NAMALWA (cell line): ENCODE measurements around the gene SEH1L.
A peak's percentile ranks its signal among the peaks of the same experiment; 100 is the strongest.
"Not testable (repeated sequence)": the region's sequence is repeated elsewhere in the genome, so short reads cannot be mapped to it uniquely, and the experiment has no call there.

ENCODE experiments used
- DNase-seq: peaks from one replicate; pipeline ENCODE4 v3.0.0-alpha.2; 2015; ENCODE audit warnings: low spot score

The SEH1L gene

DNA sequence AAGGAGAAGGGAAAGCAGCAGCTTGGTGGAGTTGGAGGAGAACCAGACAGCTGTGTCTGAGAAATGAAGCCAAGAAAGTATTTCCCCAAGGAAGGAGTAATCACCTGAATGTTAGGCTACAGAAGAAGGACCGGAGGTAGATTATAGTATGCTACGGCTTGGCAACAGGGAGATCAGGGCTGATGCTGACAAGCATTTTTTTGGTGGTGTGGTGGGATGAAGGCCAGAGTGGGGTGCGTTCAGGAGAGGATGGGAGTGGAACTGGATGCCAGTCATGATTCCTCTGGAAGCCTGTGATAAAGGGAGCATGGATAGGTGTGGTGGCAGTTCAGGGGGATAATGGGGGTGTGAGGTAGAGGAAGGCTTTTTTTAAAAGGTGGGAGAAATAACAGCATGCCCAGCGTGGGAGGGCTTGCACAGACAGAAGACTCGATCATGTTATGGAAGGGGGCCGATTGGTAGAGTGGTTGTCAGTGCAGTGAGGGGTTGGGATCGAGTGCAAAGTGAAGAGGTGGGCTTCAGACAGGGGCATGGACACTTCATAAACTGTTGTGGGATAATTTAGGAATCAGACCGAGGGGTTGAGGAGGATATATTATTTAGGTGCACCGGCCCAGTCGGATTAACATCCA is 49.0 kb downstream of the SEH1L start:
- no peak for DNase-seq

DNA sequence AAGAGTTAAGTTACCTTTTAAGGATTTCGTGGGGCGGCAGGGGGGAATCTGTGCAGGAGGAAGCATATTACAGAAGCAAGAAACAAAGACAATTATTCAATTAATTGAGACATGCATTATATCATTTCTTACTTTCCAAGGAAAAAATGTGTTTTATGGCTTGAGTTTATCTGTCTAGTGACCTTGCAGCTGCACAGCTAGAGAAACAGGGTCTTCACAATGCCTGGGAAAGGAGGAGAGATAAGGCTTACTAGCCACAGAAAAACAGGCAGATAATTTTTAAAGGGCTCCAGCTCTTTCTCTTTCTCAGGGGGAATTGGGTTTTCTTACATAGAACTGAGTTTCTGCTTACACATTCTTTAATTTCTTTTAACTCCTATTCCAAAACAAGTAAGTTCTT is 49.5 kb downstream of the SEH1L start:
- not testable (repeated sequence) for DNase-seq

- no peak for DNase-seq
Observed at GRCh38 chr18:12998332-12999060, 50.7 kb downstream of the SEH1L start.

DNA sequence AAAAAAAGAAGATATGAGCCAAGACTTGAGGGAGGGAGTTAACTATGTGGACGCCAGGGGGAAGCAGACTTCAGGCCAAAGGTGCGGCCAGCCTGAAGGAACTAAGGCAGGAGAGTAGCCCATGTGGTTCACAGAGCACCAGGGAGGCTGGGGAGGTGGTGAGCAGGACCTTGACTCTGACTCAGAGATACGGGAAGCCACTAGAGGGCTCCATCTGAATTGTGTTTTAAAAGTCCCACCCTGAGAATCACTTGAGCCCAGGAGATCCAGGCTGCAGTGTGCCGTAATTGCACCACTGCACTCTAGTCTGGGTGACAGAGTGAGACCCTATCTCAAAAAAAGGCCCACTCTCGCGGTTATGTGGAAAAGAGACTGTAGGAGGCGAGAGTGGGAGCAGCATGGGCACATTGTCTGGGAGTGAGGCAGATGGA is 55.7 kb downstream of the SEH1L start:
- peak; percentile 73 for DNase-seq

DNA sequence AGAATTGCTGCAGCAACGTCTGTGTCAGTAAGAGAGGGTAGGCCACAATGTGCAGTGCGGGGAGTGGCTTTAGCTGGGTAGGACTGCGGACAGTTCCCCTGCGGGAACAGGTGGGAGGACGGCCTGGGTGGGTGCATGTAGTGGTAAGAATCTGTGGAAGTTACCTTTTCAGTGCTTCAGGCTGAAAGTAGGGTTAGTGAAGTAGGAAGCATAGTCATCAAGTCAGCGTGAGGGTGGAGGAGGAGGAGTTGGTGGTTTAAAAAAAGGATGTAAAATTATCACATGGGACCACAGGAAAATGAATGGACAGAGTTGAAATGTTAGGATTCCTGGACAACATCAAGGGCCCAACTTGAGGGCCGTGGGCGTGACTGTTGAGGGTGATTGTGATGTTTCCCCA is 56.6 kb downstream of the SEH1L start:
- DNase-seq = no peak

GRCh38 chr18:13005289-13005688 is 57.5 kb downstream of the SEH1L start:
- DNase-seq = no peak

DNA sequence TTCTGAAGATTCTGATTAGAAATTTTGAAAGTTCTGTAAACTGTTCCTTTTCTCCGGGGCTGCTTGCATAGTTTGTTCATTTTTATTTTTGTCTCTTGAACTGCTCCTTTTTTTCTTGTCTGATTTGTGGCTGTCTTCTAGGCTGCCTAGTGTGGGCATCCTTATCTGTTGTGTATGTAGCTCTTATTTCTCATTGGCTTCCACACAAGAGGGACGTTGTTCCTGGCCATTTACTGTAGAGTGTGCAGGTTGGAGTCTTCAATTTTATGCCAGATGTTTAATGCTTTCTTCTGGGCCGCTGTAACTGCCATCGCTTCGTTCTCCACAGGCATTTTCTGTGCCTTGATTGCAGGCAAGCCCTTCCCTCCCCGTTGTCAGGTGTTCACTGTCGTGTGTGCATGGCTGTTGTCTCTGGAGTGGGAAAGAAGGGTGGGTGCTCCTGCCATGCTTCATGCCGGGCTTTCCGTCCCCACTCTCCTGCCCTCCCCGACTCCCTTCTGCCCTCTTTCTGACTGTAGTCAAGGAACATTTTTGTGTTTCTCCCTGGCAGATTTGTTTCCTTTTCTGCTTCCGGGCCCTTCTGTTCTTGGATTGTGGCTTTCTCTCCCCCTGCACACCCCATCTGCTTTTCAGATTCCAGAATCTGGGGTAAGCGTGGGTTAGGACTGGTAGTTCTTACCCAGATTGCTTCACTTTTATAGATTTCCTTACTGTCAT is 58.9 kb downstream of the SEH1L start:
- DNase-seq = no peak

DNA sequence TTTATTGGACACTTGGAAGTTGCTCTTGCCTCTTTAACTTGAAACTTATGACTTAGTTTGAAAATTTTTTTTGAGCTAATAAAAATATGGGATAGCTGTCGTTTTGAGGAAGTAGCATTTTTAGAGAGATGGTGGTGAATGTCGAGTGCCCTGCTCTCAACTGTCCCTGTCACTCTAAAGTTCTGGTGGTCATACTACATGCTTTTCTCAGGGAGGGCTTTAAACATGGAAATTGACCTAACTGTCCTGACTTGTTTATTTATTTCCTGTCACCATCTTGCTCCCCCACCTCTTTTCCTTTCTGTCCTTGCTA is 59.4 kb downstream of the SEH1L start:
- no peak for DNase-seq

DNA sequence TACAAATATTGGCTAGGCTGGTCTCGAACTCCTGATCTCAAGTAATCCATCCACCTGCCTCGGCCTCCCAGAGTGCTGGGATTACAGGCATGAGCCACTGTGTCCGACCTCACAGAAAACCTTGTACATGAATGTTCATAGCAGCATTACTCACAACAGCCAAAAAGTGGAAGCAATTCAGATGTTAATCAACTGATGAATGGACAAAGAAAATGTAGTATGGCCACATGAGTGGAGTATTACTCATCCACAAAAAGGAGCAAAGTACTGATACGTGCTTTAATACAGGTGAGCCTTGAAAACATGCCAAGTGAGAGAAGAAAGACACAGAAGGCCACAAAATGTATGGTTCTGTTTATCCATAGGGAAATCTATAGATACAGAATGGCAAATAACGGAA is 63.9 kb downstream of the SEH1L start:
- no peak for DNase-seq

GRCh38 chr18:13014232-13014631 is 66.4 kb downstream of the SEH1L start:
- DNase-seq = no peak

DNA sequence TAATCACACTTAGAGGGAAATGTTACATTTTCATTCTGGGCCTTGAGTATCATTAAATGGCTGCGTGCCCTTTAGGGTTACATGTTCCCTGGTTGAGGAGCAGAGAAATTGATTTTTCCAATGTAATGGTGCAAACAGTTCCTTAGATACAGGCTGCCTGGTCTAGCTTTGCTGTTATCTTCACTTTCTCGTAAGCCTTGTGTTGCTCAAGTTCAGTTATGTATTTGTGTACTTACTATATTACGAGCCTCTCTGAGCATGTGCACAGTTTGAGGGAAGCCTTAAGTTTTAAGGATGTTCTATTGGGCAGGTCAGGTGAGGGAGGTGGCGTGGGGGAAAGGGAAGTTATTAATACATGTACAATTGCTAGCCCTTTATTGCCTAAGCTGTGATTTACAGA is 67.0 kb downstream of the SEH1L start:
- DNase-seq = no peak

- DNase-seq = no peak
Observed at GRCh38 chr18:13017247-13017875, 69.5 kb downstream of the SEH1L start.

- no peak for DNase-seq
Observed at GRCh38 chr18:13018374-13018773, 70.6 kb downstream of the SEH1L start.

DNA sequence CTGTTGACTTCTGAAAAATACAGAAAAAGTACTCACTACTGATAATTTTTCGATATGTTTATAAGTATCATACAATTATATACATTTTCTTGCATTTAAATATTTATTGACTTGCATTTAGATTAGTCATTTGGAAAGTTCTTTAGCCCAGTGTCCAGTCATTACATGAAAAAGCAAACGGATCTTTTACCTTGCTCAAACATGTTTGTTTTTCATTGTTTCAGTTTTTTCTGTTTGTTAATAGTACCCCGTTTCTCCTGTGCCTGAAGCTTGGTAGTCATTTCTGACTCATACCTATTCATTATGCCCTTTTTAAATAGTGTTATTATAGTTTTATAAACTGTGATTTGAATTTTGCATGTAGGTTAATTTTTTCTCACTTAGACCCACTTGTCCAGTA is 71.5 kb downstream of the SEH1L start:
- no peak for DNase-seq

DNA sequence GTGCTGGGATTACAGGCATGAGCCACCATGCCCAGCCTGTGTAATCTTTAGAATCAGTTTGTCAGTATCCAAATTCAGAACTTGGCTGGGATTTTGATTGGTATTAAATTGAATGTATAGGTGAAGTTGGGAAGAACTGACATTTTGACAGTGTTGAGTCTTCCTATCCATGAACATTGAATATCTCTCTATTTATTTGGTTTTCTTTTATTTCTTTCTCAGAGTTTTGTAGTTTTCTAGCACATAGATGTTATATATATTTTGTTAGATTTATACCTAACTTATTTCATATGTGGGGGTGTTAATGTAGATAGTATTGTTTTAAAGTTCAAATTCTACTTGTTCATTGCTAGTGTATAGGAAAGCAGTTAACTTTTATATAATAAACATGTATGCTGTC is 74.8 kb downstream of the SEH1L start:
- DNase-seq = no peak

DNA sequence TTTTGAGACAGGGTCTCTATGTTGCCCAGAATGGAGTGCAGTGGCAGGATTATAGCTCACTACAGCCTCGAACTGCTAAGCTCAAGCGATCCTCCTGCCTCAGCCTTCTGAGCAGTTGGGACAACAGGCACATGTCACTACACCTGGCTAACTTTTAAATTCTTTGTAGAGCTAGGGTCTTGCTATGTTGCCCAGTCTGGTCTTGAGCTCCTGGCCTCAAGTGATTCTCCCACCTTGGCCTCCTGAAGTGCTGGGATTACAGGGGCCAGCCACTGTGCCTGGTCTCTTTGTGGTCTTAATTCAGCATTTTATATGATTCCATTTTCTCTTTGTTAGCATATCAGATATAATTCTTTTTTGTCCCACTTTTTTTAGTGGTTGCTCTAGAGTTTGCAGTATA is 77.4 kb downstream of the SEH1L start:
- no peak for DNase-seq

GRCh38 chr18:13026583-13027270 is 78.9 kb downstream of the SEH1L start:
- DNase-seq = no peak

GRCh38 chr18:13028869-13029268 is 81.1 kb downstream of the SEH1L start:
- no peak for DNase-seq

DNA sequence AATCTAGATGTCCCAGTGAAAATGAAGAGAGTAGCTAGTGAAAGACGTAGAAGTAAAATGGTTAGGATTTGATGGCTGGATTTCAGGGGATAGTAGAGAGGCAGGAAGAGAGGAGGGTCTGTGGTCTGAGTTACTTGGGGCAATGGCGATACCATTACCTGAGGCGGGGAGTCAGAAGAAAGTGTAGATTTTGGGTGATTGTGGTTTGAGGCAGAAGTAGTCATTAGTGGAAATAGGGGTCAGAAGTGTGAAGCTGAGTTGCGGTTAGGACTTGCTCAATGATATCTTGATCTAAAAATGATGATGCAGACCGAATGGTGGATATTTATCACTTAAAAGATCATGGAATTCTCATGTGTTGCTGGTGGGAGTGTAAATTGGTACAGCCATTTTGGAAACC is 84.4 kb downstream of the SEH1L start:
- DNase-seq = no peak

DNA sequence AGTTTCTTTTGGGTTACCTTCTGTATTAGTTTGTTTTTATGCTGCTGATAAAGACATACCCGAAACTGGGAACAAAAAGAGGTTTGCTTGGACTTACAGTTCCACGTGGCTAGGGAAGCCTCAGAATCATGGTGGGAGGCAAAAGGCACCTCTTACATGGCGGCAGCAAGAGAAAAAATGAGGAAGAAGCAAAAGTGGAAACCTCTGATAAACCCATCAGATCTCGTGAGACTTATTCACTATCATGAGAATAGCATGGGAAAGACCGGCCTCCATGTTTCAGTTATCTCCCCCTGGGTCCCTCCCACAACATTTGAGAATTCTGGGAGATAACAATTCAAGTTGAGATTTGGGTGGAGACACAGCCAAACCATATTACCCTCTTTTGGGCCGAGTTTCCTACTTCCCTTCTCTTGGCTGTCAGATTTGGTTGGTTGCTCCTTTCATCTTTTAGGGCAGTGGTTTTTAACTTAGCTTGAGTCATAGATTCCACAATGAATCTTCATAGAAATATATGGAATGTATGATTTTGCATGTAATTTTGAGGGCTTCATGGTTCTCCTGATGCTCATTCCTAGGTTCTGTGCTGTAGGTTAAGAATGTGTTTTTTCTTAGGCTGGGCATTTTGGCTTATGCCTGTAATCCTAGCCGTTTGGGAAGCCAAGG is 87.6 kb downstream of the SEH1L start:
- no peak for DNase-seq

DNA sequence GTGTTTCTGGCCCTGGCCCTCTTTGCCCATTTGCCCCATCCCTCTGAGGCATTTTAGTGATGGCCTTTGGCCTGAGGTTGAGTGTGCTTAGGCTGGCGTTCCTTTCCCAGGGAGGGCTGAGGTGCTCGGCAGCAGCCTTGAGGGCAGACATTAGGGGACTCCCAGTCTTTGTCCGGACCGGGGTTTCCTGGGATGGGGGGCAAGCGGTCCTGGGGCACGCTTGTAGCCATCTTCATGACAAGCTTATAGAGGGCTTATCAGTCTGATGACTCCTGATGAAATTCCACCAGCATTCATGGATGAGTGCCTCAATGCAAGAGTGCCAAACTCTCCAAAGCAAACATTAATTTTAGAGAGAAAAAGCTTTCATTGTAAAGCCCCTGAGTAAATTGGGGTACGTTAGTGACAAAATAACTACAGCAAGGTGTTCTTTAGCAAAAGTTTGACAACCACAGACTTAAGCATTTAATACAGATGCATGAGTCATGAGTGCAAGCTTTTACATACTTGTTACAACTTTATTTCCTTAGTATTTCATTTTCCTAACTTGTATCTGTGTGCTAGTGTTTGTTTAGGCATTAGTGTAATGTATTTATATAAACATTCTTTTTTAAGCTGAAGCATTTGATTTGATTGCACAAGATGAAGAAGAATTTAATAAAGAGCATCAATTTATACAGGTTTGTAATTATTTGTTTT is 89.0 kb downstream of the SEH1L start:
- no peak for DNase-seq
